ENCODE results near the gene IGF2BP1.

The IGF2BP1 gene

GRCh38 chr17:49035470-49036269 is 38.5 kb downstream of the IGF2BP1 start:
- H3K9me2 ChIP-seq (replicated peaks; ENCODE audit: insufficient read depth, low read length) = no peaks in the 10 kb centered on the region
- H3K36me3 ChIP-seq (ENCODE audit: low read length) = no peaks in the 10 kb centered on the region
- H3F3A ChIP-seq (ENCODE audit: insufficient read depth) = no peaks in the 10 kb centered on the region
- no peak overlapping the region for H3K4me3 ChIP-seq (ENCODE audit: insufficient read depth, low read length, poor library complexity, severe bottlenecking)
- H3K9me3 ChIP-seq (ENCODE audit: insufficient read depth, low read length) = no peaks in the 10 kb centered on the region
- H4K20me1 ChIP-seq (ENCODE audit: low read depth, low read length) = no peaks in the 10 kb centered on the region
- H2AFZ ChIP-seq (ENCODE audit: low read depth, low read length, severe bottlenecking) = no peak overlapping the region
- H3K27me3 ChIP-seq (ENCODE audit: low read length) = no peaks in the 10 kb centered on the region
- H3K9ac ChIP-seq (ENCODE audit: low read length) = no peak overlapping the region
- H3K79me2 ChIP-seq (ENCODE audit: insufficient read depth, low read length) = no peaks in the 10 kb centered on the region
- TF ChIP-seq CTCF (IDR thresholded peaks at IDR 0.05; ENCODE audit: insufficient read depth, low read length, poor library complexity, severe bottlenecking) = peak; percentile 78
- TF ChIP-seq EZH2phosphoT487 (conservative IDR thresholded peaks at IDR 0.05; ENCODE audit: low read length) = no peak
- H3K27ac ChIP-seq (ENCODE audit: low read depth, low read length) = no peak overlapping the region
- no peak overlapping the region for H3K4me2 ChIP-seq (ENCODE audit: low read depth, low read length, poor library complexity, severe bottlenecking)

GRCh38 chr17:49036270-49036626 is 39.1 kb downstream of the IGF2BP1 start:
- H3K9me2 ChIP-seq (replicated peaks; ENCODE audit: insufficient read depth, low read length) = no peaks in the 10 kb centered on the region
- no peaks in the 10 kb centered on the region for H3K36me3 ChIP-seq (ENCODE audit: low read length)
- no peak for TF ChIP-seq EZH2phosphoT487 (conservative IDR thresholded peaks at IDR 0.05; ENCODE audit: low read length)
- TF ChIP-seq CTCF (IDR thresholded peaks at IDR 0.05; ENCODE audit: insufficient read depth, low read length, poor library complexity, severe bottlenecking) = no peak
- H4K20me1 ChIP-seq (ENCODE audit: low read depth, low read length) = no peaks in the 10 kb centered on the region
- H3K9me3 ChIP-seq (ENCODE audit: insufficient read depth, low read length) = no peaks in the 10 kb centered on the region
- no peak overlapping the region for H2AFZ ChIP-seq (ENCODE audit: low read depth, low read length, severe bottlenecking)
- H3F3A ChIP-seq (ENCODE audit: insufficient read depth) = no peaks in the 10 kb centered on the region
- no peaks in the 10 kb centered on the region for H3K27me3 ChIP-seq (ENCODE audit: low read length)
- H3K4me2 ChIP-seq (ENCODE audit: low read depth, low read length, poor library complexity, severe bottlenecking) = no peak overlapping the region
- no peaks in the 10 kb centered on the region for H3K79me2 ChIP-seq (ENCODE audit: insufficient read depth, low read length)
- H3K27ac ChIP-seq (ENCODE audit: low read depth, low read length) = no peak overlapping the region
- no peak overlapping the region for H3K4me3 ChIP-seq (ENCODE audit: insufficient read depth, low read length, poor library complexity, severe bottlenecking)
- no peak overlapping the region for H3K9ac ChIP-seq (ENCODE audit: low read length)

- Histone ChIP-seq H3F3A (ENCODE audit: insufficient read depth) (no peaks in the 10 kb centered on the region), H3K36me3 (ENCODE audit: low read length) (no peaks in the 10 kb centered on the region), H3K9me2 (replicated peaks; ENCODE audit: insufficient read depth, low read length) (no peaks in the 10 kb centered on the region)
These were observed 41.0 kb downstream of the IGF2BP1 start for GRCh38 chr17:49038138-49038537.

More at GRCh38 chr17:49038138-49038537, 41.0 kb downstream of the IGF2BP1 start:
- Histone ChIP-seq H3K27ac (ENCODE audit: low read depth, low read length) (no peak overlapping the region), H4K20me1 (ENCODE audit: low read depth, low read length) (no peaks in the 10 kb centered on the region), H2AFZ (ENCODE audit: low read depth, low read length, severe bottlenecking) (no peak overlapping the region), H3K79me2 (ENCODE audit: insufficient read depth, low read length) (no peaks in the 10 kb centered on the region), H3K9ac (ENCODE audit: low read length) (no peak overlapping the region), H3K9me3 (ENCODE audit: insufficient read depth, low read length) (no peaks in the 10 kb centered on the region), H3K27me3 (ENCODE audit: low read length) (no peaks in the 10 kb centered on the region), H3K4me2 (ENCODE audit: low read depth, low read length, poor library complexity, severe bottlenecking) (no peak overlapping the region), H3K4me3 (ENCODE audit: insufficient read depth, low read length, poor library complexity, severe bottlenecking) (no peak overlapping the region)
- TF ChIP-seq EZH2phosphoT487 (conservative IDR thresholded peaks at IDR 0.05; ENCODE audit: low read length) (no peak), CTCF (IDR thresholded peaks at IDR 0.05; ENCODE audit: insufficient read depth, low read length, poor library complexity, severe bottlenecking) (no peak)

All from SU-DHL-6 (cell line).